Measurements from ENCODE around the gene KRTAP10-10.
A peak's percentile ranks its signal among the peaks of the same experiment; 100 is the strongest.
"Not testable (repeated sequence)": the region's sequence is repeated elsewhere in the genome, so short reads cannot be mapped to it uniquely, and the experiment has no call there.

Gene KRTAP10-10

DNA sequence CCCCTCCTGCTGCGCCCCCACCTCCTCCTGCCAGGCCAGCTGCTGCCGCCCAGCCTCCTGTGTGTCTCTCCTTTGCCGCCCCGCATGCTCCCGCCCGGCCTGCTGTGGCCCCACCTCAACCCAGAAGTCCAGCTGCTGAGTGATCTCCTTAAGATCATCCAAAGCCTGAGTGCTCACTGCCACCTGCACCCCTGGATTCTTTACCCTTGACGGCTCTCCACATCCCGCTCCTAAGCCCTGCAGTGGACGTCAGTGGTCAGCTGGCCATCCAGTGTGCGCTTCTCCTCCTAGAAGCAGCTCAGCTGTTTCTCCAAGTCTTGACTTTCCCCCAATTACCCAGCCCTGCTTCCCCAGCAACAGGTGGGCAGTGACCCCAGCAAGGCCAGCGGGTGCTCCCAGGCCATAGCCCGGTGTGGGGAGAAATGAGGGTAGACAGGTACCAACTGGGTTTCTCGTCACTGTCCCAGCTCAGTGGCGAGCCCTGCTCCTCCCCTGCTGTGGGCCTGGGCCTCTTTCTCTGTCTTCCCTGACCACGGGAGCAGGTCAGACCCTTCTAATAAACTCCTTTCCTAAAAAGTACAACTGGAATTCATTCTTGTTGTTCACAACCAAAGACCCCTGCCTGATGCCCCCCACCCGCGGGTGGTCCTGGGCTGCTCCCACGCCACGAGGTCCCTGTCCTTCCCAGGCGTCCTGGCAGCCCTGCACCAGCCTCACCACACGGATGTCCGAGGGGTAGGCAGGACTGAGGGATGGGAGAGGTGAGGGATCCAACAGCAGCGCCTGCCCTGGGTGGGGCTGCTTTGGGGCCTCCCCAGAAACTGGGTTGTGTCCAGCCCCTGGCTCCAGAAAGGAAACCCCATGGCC, 35.3 kb upstream of the KRTAP10-10 start:
- no peak for DNase-seq (ENCODE audit: low read depth in 2 of 2, low spot score in 1 of 2)

DNA sequence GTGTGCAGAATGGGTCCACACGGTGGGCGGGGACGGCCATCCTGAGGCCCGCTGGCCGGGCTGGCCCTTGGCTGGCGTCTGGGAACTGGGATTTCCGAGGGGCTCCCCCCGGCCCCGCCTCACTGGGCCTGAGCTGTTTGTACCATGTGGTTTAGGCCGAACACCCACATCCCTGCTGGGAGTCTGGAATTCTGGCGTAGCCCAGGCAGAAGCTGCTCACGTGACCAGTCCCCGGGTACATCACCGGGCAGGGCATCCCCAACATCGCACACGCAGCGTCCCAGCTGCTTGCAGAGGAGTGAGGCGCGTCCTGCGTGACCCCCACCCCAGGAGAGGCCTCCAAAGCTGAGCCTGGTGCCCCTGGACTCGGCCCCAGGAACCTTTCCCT, 34.7 kb upstream of the KRTAP10-10 start:
- no peak for DNase-seq (ENCODE audit: low read depth in 2 of 2, low spot score in 1 of 2)

DNA sequence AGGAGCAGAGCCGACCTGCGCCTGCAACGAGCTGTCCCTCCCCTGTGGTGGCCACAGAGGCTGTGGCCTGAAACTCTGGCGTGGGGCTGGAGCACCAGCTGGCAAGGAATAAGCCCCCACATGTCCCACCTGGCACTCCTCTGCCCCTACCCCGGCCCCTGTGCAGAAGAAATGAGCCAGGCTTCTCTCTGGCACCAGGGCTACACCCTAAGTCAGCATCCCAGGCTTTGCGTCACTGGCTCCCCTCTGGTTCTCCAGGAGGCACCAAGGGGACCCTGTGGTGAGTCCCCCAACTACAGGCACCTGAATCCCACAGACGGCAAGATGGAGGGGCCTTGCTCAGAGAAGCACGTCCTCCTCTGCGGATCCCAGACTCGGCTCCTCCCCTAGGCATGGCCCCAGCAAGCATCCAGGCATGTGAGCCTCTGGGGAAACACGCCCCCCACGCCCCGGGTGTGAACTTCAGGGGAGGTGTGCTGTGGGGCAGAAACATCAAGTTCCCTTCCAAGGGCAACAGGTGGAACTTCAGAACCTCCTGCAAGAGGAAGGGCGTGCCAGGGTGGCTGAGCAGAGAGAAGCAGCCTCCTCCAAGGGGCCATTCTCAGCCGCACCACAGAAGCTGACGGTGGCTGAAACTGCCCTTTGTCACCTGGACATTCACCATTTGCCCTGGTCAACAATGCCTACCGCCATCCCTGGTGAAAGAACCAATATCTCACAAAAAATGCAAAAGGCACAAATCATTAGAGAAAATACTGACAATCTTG, 33.9 kb upstream of the KRTAP10-10 start:
- DNase-seq (ENCODE audit: low read depth in 2 of 2, low spot score in 1 of 2): no peak

DNA sequence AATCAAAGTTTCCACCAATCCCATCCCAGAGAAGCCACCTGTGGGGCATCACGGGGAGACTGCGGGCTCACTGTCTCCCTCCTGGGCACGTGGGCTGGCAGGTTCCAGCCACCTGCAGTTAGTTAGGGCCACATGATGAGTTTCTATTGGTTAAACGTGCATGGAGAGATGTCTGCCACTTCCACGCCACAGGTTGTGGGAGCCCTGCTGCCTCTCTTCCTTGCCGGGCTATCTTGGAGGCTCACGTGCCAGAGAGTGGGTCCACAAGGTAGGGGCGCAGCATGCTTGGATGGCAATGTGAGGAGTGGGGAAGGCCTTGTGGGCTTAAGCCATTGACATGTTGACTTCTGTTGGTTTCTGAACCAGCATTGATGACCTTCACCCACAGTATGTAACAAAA, 33.2 kb upstream of the KRTAP10-10 start:
- no peak for DNase-seq (ENCODE audit: low read depth in 2 of 2, low spot score in 1 of 2)

DNA sequence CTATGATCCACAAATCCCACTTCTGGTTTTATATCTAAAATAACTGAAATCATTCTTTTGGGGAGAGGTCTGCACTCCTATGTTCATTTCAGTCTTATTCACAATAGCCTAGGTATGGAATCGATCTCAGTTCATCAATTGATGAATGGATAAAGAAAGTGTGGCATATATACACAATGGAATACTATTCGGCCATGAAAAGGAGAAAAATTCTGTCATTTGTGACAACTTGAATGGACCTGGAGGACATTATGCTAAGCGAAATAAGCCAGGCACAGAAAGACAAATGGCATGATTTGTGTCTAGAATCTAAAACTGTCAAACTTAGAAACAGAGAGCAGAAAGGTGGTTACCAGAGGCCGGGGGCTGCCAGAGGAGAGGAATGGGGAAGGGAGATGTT, 30.7 kb upstream of the KRTAP10-10 start:
- no peak for DNase-seq (ENCODE audit: low read depth in 2 of 2, low spot score in 1 of 2)

DNA sequence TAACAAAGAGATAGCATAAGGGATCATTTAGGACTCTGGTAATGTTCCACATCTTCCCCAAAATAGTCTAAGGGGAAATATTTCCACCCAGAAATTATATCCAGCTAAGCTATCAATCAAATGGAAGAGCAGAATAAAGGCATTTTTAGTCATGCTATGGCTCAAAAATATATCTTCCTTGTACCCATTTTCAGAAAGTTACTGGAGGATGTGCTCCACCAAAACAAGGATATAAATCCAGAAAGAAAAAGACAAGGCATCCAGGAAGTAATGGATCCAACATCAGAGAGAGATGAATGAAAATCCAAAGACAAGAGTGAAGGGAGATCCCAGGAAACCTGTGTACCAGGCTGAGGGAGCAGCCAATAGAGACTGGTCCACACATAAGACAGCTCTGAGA, 28.0 kb upstream of the KRTAP10-10 start:
- no peak for DNase-seq (ENCODE audit: low read depth in 2 of 2, low spot score in 1 of 2)

DNA sequence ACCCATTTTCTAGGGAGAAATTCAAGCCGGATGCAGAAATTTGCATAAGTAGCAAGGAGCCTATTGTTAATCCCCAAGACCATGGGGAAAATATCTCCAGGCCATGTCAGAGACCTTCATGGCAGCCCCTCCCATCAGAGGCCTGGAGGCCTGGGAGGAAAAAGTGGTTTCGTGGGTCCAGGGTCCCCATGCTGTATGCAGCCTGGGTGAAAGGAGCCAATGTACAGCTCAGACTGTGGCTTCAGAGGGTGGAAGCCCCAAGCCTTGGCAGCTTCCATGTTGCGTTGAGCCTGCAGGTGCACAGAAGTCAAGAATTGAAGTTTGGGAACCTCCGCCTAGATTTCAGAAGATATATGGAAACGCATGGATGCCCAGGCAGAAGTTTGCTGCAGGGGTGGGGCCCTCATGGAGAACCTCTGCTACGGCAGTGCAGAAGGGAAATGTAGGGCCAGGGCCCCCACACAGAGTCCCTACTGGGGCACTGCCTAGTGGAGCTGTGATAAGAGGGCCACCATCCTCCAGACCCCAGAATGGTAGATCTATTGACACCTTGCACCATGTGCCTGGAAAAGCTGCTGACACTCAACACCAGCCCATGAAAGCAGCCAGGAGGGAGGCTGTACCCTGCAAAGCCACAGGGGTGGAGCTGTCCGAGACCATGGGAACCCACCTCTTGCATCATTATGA, 26.9 kb upstream of the KRTAP10-10 start:
- not testable (repeated sequence) for DNase-seq (ENCODE audit: low read depth in 2 of 2, low spot score in 1 of 2)

DNA sequence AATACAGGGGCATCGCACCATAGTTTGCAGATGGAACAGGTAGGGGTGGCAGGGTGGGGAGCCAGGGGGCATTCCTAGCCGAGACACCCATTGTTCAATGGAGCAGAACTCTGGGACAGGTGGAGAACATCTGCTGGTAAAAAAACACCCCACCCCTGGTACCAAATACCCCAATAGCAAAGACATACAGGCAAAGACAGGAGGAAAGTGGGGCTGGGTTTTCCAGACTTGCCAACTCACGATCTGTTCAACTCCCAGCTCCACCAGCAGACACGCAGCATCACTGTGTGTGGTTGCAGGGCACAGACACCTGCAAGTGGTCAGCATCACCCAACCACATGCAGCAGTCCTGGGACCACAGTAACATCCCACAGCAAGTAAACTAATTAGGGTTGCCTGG, 25.6 kb upstream of the KRTAP10-10 start:
- no peak for DNase-seq (ENCODE audit: low read depth in 2 of 2, low spot score in 1 of 2)

DNA sequence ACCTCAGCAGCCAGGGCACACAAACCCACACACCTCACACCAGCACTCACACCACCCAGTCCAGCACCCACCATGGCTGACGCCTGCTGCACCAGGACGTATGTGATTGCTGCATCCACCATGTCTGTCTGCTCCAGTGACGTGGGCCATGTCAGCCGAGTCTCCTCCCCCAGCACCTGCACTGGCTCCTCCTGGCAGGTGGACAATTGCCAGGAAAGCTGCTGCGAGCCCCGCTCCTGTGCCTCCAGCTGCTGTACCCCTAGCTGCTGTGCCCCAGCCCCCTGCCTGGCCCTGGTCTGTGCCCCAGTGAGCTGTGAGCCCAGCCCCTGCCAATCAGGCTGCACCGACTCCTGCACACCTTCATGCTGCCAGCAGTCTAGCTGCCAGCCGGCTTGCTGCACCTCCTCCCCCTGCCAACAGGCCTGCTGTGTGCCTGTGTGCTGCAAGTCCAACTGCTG, 25.1 kb upstream of the KRTAP10-10 start, which contains the start of gene KRTAP10-8:
Gene KRTAP10-8, plus strand, starts transcription at position 51 of the 458 bp plus-strand sequence. Its CDS starts 22 bp downstream, at position 73.
- no peak for DNase-seq (ENCODE audit: low read depth in 2 of 2, low spot score in 1 of 2)

DNA sequence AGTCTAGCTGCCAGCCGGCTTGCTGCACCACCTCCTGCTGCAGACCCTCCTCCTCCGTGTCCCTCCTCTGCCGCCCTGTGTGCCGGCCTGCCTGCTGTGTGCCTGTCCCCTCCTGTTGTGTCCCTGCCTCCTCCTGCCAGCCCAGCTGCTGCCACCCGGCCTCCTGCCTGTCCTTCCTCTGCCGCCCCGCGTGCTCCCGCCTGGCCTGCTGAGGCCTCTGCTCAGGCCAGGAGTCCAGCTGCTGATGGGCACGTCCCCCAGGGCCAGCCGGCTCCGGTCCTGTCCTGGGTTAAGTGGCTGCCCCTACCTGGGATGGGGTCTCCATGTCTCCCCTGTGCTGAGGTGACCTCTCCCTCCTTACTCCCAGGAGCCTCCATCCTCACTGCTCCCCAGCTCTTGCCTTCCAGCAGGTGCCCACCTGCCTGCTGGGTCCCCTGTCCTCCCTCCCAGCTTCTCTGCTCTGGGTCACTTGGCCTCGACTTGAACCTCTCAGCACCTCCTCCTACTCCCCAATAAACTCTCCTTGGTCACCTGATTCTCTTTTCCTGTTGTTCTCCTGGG, 24.4 kb upstream of the KRTAP10-10 start:
- no peak for DNase-seq (ENCODE audit: low read depth in 2 of 2, low spot score in 1 of 2)

DNA sequence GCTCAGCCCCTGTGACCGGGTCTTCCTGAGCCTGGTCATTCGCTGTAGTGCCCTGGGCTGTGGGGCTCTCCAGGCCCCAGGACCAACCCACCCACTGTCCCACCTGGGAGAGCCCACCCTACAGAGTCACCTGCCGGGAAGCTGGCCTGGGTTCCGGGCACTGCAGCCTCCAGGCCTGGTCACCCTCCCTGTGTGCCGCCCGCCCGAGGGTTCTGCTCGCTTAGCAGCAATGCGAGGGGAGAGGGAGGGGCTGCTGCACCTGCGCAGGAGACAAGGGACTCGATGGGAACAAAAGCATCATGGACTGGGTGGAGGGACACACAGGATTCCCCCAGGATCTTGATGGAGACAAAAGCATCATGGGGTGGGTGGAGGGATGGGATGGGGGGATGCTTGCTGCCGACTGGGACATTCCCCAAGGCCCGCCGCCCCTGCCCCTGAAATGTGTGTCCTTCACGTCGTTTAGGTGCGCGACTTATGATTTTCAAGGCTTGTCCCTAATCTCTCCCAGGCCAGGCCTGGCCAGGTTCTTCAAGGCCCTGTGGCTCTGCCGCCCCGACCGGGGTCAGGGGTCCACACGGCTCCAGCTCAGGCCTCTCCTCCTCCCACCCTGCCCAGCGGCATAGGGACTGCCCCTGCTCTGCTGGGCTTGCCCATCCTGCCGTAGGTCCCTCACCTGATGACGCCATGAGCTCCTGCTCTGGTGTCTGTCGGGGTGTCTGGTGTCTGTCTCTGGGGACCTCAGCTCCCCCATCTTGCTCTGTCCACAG, 23.6 kb upstream of the KRTAP10-10 start:
- DNase-seq (ENCODE audit: low read depth in 2 of 2, low spot score in 1 of 2): no peak

DNA sequence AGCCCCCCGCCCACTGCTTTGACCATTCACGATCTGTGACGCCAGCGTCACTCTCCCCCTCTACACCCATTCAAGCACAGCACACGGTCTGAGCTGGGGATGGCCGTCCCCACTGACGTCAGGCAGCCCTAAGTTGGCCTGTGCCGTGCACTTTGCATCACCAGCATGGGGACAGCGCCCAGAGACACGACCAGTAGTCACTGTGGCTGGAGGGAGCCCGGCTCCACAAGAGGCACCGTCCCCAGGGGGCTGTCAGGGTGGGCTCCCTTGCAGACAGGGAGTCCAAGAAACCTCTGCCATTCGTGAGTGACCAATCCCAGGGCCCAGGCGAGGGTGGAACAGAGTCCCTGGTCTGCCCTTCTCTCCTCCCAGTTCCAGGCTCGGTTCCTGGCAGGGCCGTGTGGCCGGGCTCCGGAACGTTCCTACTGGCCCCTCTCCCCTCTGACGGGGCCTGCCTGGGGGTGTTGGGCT, 23.0 kb upstream of the KRTAP10-10 start:
- DNase-seq (ENCODE audit: low read depth in 2 of 2, low spot score in 1 of 2): no peak

DNA sequence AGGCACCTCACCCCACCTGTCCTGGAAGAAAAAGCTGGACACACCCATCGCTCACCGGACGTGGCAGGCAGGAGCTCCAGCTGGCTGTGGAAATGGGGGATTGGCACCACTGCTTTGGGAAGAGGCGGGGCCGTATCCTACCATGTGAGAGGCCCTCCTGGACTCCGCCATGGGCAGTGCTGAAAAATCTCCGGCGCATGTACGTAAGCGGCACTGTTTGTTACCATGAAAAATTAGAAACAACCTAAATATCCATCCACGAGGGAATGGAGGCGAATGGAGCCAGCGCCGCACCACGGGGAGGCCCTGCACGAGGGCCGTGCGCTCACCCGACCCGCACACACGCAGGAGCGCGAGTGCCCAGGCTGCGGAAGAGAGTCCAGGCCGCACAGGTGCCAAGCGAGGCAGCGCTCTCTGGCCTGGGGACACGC, 22.2 kb upstream of the KRTAP10-10 start:
- no peak for DNase-seq (ENCODE audit: low read depth in 2 of 2, low spot score in 1 of 2)

DNA sequence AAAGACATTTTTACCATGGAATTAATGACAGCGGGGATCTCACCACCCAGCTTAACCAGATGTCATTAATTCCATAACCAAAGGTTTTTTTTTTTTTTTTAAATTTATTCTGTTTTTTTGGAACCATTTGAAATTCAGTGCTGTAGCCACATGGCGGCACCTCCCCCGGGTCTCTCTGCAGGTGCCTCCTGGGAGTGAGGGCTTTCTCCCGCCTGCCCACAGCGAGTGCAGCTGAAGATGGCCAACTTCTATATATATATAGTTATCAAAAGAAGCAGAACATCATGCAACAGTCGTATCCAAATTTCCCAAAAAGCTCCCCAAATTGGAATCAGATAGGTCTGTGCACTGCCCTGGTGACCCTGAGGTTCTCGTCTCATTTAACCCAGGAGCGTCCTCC, 21.7 kb upstream of the KRTAP10-10 start:
- DNase-seq (ENCODE audit: low read depth in 2 of 2, low spot score in 1 of 2): no peak

DNA sequence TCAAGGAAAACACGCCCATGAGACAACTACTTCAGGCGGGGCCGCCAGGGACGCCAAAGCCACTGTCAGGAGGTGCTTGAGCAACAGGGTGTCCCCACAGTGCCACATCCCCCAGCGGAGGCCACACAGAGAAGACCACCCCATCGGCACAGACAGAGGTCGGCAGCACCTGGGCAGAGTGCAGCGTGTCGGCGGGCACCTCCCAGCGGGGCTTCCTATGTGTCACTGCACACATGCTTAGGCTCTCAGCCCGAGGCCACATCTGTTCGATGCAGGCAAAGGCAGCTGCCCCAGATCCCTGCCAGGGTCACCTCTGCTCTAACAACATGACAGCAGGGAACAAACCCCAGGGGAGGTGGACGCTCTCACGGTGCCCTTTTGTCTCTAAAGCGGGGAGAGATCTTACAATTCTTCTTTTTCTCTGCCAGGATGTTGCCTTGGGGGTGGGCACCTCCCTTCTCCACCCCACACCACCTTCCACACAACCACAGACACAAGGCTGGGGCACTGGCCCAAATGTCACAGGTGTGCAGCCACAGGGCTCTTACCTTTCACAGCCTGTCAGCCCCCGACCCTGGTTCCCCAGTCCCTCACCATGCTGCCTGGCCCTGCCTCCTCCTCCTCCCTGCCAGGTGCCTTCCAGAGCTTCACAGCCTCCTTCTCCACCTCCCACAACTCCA, 21.1 kb upstream of the KRTAP10-10 start:
- no peak for DNase-seq (ENCODE audit: low read depth in 2 of 2, low spot score in 1 of 2)

DNA sequence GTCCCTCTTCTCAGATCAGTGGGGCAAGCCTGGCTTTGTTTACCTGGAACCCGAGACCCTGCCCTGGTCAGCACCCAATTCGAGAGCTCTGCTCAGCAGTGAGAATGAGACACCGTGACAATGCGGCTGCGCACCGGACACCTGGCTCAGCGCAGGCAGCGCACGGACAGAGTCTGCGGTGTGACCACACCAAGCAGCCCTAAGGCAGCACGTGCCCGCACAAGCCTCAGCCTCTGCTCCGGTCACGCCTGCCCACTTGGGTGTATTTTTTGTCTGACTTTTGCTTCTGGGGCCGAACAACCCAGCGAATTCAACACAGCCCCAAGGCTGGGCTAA, 20.6 kb upstream of the KRTAP10-10 start:
- no peak for DNase-seq (ENCODE audit: low read depth in 2 of 2, low spot score in 1 of 2)

DNA sequence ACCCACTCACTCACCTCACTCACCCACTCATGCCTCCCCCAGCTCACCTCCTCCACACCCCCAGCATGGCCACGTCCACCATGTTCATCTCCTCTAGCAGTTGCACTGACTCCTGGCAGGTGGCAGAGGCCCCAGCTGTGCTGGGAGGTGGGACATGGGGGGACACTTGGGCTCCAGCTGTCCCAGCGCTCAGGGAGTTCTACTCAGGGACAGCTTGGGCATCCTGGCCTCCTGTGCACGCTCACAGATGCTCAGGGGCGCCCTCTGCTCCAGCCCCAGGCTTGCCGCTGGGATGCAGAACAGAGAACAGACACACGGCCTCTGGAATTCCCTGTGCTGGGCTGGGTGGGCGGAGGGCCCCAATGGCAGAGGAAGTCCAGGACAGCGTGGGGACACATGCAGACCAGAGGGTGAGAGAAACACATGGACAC, 20.1 kb upstream of the KRTAP10-10 start:
- no peak for DNase-seq (ENCODE audit: low read depth in 2 of 2, low spot score in 1 of 2)

DNA sequence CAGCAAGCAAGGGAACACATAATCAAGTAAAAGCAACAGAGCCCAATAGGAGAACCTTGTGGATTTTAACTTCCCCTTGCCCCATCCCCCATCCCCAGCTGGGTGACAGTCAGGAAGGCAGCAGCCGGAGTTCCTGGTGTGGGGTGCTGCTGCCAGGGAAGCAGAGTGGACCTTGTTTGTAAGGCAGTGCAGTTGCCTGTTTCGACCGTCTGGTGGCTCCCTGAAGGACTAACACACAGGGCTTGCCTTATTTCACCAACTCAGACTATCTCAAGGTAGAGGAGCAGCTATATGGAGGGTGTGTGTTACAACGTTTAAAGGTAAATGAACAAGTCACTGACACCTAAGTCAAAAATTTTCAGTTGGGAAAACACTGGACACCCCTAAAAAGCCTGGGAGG, 18.7 kb upstream of the KRTAP10-10 start:
- no peak for DNase-seq (ENCODE audit: low read depth in 2 of 2, low spot score in 1 of 2)

DNA sequence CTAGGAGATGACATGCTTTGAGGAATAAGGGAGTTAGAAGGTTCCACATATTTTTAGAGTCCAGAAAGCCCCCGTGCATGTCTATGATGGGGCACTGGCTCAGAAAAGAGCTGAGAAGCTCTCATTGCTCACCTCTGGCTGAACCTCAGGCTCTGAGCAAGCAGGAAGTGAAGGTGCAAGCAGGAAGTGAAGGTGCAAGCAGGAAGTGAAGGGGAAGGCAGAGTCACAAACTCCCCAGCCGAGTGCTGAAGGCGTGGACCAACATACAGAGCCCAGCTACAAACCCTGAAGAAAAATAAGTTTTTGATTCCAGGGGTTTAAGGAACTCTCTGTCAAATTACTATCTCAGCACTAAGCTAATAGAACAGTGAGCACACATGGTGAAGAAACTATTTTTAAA, 18.2 kb upstream of the KRTAP10-10 start:
- peak in 1 of 2 donors; percentile 34 for DNase-seq (ENCODE audit: low read depth in 2 of 2, low spot score in 1 of 2)

DNA sequence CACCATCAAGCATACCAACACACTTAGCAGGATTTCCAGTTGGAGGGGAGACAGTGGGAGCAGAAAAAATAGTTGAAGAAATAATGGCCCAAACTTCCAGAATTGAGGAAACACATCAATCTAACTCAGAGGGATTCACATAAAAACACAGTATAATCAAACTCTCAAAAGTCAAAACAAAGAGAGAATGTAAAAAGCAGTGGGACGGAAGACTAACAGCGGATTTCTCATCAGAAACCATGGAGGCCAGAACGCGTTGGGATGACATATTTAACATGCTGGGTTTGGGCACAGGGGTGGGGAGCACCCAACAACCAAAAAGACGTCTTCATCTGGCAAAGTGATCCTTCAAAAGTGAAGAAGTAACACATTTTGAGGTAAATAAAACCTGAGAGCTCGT, 17.3 kb upstream of the KRTAP10-10 start:
- DNase-seq (ENCODE audit: low read depth in 2 of 2, low spot score in 1 of 2): no peak
